LNCaP clone FGC (cell line): ENCODE measurements around the gene SGMS1.
"Not testable (repeated sequence)": the region's sequence is repeated elsewhere in the genome, so short reads cannot be mapped to it uniquely, and the experiment has no call there.

Source experiments
- DNase-seq: peaks from one replicate; pipeline ENCODE4 v3.0.0-alpha.2; 2011; ENCODE audit warnings: low read depth
- H3K4me3 ChIP-seq: 2 replicates; pipeline ENCODE4 v1.5.1; 2011; ENCODE audit warnings: mild to moderate bottlenecking, low read depth, low read length, control low read depth
- CTCF ChIP-seq: IDR thresholded peaks from 2 replicates; pipeline ENCODE4 v1.5.1; 2012; ENCODE audit warnings: mild to moderate bottlenecking; ENCODE audit not compliant: control insufficient read depth, insufficient read depth; ENCODE audit errors: extremely low read depth

Gene SGMS1

GRCh38 chr10:50447691-50448090, 176.1 kb downstream of the SGMS1 start:
- no peak overlapping the region for H3K4me3 ChIP-seq
- TF ChIP-seq CTCF: no peak
- DNase-seq: no peak

GRCh38 chr10:50445777-50446176, 178.0 kb downstream of the SGMS1 start:
- DNase-seq, H3K4me3 ChIP-seq: not testable (repeated sequence)

GRCh38 chr10:50440489-50440888, 183.3 kb downstream of the SGMS1 start:
- no peak overlapping the region for H3K4me3 ChIP-seq
- no peak for TF ChIP-seq CTCF
- no peak for DNase-seq

GRCh38 chr10:50439806-50440205, 183.9 kb downstream of the SGMS1 start:
- no peak for TF ChIP-seq CTCF
- H3K4me3 ChIP-seq: no peak overlapping the region
- no peak for DNase-seq

- no peak for DNase-seq
- no peak for TF ChIP-seq CTCF
- H3K4me3 ChIP-seq: no peak overlapping the region
These were observed 184.6 kb downstream of the SGMS1 start for GRCh38 chr10:50439187-50439586.

- no peak for TF ChIP-seq CTCF
- DNase-seq: no peak
- no peak overlapping the region for H3K4me3 ChIP-seq
These were observed 185.5 kb downstream of the SGMS1 start for GRCh38 chr10:50438049-50438936.

- DNase-seq: no peak
- no peak overlapping the region for H3K4me3 ChIP-seq
- TF ChIP-seq CTCF: no peak
These were observed 186.5 kb downstream of the SGMS1 start for GRCh38 chr10:50437248-50437647.
